GM11168 (cell line): Measurements from ENCODE around the gene MRPL50.

Experiments used
- in situ Hi-C: fragments of 300-500 bp; cut with MboI; formaldehyde crosslinking; loops from one replicate; pipeline ENCODE4 v1.12.0; 2022; ENCODE audit warnings: low sequenced_read_pairs; ENCODE audit not compliant: unreplicated experiment

MRPL50 gene

DNA sequence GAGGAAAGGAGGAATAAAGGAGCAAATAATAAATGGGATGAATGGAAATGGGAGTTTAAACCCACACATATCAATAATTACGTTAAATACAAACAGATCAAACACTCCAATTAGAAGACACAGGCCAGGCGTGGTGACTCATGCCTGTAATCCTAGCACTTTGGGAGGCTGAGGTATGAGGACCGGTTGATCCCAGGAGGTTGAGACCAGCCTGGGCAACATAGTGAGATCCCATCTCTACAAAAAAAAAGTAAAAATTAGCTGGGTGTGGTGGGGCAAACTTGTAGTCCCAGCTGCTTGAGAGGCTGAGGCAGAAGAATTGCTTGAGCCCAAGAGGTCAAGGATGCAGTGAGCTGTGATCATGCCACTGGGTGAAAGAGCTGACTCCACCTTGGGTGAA lies 17.3 kb downstream of the MRPL50 start:
- in situ Hi-C loops: no loop called here

DNA sequence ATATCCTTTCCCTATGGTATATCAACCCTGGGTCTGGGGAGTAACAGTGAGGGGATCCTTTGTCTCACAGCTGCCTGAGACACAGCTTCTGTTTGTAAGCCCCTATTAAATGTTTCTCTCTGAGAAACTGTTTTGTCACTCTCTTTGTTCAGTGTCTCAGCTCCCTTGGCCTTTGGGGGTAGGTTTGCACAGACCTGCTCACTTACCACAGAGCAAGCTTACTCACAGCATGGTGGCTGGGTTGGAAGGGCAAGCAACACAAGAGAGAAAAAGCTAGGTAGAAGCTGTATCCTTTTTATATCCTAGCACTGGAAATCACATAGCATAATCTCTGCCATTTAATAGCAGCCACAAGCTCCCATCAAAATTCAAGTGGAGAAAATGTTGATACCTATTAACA lies 18.1 kb downstream of the MRPL50 start:
- in situ Hi-C loops: no loop called here

DNA sequence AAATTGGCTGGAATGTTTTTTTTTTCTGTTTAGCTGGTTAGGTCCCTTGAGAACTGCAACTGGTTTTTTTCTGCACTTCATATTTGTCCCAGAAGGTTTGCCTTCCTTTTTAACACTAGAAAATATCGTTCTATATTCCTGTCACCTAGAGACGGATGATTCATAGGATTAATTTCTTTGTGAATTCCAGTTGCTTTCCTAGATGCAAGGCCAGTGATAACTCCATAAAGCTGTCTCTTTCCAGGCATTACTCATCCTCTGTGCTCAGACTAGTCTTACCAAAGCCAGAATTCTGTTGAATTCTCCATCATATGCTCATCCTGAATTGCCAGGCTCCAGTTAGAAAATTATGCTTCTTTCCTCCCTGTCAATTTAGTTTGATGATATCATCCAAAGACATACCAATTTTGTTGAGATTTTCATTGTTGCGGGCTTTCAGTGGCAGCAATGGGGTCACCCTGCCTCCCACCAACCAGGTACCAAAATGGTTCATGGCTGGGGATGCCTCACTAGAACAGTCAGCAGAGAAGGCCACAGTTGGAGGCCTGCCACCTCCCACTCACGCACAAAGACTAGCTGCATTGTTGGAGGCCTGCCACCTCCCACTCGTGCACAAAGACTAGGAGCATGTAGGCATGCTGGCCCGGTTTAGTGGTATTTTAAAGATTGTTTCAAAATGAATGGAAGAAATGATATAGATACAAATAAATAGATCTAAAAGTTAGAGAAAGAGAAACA lies 22.1 kb downstream of the MRPL50 start:
- in situ Hi-C loops: no loop called here

DNA sequence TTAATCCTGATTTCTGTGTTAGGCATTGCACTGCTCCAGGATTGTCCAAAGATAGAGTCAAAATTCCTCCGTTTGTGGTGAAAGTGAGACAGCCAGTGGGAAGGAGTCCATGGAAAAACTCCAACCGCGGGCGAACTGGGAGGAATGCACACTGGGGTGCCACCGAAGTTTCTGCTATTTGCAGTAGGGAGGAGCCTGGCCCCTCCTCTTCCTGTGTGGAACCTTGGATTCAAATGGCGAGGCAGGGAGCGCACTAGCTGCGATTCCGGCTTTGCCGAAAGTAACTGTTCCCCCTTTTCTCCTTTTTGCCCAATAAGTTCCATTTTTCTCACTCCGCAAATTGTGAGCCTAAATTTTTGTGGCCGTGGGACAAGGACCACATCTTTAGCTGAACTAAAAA lies 22.9 kb downstream of the MRPL50 start:
- in situ Hi-C loops: no loop called here

DNA sequence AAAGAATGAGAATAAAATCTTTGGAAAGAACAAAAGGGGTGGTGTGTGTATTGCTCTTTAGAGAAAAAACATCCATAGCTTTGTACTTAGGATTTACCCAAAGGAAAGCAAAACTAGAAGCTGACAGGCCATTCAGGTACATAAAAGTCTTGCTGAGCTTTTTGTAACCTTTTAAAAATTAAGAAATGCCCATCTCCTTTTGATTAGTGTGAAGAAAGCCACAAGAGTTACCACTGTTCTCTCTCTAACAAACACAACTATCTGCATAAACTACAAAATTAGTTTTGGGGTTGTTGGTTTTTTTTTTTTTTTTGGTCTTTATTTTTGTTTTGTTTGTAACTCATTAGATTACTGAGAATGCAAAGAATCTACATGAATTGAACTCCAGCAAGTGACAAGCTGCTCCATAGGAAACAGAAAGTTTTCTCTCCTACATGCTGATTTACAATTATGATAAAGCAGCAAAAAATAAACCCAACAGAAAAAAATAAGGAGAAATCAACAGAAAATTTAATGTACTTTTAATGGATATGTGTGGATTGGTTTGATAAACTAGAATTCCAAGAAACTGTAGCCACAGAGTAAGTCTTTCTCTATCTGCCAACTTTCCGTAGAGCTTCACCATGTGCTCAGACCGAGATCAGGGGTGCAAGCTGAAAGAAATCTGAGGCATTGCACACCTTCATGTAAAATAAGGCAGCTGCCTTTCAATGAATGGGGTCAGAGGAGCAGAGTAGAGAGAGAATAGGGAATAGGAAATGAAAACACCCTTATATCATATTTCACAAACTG lies 25.9 kb downstream of the MRPL50 start:
- in situ Hi-C loops: no loop called here

DNA sequence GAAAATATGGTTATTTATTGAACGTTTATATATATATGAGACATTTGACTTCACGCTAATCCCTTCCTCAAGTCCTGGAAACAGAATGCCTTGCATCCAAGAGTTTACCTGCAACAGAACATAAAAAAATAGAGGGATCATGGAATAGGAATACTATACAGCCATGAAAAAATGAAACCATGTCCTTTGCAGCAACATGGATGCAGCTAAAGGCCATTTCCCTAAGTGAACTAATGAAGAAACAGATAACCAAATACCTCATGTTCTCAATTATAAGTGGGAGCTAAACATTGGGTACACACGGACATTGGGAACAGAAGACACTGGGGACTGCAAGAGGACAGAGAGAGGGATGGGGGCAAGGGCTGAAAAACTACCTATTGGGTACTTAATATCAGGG lies 26.6 kb downstream of the MRPL50 start:
- in situ Hi-C loops: no loop called here

DNA sequence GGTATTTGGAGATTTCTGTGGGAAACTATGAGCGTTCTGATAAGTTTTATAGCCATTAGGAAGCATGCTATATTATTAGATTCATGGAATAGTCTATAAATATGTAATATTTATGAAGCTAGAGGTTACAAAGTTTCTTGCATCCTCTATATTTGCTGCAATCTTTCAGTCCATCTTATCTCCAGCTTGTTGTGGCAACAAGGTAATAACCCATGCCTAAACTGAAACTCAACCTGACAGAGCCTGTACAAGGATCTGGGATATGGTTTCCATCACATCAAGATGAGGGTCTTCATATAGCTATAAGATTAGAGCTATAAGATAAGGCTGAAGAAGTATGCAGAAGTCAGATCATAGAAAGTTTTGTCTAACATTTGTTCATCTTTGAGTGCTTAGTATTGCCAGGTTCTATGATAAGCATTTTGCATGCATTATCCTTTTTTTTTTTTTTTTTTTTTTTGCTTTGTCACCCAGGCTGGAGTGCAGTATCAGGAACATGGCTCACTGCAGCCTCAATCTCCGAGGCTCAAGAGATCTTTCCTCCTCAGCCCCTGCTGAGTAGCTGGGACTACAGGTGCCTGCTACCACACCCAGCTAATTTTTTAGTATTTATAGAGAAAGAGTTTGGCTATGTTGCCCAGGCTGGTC lies 28.4 kb downstream of the MRPL50 start:
- in situ Hi-C loops: no loop called here

DNA sequence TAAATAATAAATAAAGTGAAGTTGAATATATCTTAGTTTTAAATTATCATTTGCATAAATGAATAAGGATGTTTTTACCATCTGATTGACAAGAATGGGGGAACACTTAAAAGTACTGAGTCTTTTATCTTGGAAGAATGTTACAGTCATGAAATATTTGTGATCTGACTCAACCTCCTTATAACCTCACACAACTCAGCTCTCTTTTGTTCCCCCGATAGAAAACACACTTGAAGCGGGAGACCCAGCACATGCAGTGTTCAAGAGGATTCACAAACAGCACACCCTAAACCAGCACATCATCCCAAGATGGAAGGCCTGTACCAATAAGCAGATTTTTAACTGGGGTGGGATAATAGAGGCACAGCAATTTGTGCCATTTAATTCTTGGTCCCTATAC lies 29.1 kb downstream of the MRPL50 start:
- in situ Hi-C loops: no loop called here

DNA sequence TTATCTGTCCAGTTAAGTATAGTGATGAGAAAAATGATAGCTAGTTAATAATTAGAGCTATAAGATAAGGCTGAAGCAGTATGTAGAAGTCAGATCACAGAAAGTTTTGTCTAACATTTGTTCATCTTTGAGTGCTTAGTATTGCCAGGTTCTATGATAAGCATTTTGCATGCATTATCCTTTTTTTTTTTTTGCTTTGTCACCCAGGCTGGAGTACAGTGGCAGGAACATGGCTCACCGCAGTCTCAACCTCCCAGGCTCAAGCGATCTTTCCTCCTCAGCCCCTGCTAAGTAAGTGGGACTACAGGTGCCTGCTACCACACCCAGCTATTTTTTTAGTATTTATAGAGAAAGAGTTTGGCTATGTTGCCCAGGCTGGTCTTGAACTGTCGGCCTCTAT lies 31.1 kb downstream of the MRPL50 start:
- in situ Hi-C loops: no loop called here

DNA sequence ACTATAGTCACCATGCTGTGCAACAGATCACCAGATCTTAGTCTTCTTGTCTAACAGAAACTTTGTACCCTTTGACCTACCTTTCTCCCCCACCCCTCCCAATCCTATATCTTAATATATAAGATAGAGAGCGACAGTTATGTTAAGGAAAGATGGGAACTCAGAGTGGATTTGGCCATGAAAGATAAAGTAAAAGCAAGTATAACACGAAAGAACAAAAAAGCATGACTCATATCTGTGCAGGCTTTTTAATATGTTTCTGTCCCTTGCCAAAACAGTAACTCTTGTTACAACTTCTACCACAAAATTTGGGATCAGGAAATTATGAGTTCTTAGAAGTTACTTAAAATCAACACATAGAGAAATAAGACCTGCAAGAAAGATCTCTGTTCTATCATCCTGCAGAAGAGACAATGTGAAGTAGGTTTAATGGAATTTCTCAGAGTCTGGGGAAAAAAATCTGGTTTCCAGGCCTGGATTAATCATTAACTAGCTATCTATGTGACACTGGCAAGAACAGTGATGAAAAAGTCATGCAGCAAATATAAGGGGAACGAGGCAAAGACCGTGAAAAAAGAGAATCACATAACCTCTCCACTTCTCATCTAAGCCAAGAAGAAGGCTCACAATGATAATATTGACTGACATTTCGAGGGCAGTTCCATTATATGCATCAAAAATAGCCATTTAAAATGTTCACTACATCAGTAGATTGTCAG lies 32.2 kb downstream of the MRPL50 start:
- in situ Hi-C loops: no loop called here

DNA sequence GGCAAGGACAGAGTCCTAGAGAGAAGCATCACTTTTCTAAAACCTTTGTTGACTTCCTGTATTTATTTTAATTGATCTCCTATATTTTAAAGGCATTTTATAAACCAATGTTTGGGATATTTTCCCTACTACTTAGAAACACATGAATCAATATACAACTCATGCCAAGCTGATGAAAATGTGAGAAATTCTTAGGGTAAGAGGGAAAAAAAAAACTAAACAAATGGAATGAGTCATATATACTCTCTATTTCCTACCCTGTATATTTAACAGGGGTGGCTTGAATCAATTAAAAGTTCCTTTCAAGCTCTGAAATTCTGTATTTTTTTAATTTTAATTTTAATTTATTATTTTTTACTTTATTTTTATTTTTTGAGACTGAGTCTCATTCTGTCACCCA lies 33.2 kb downstream of the MRPL50 start:
- in situ Hi-C loops: no loop called here

DNA sequence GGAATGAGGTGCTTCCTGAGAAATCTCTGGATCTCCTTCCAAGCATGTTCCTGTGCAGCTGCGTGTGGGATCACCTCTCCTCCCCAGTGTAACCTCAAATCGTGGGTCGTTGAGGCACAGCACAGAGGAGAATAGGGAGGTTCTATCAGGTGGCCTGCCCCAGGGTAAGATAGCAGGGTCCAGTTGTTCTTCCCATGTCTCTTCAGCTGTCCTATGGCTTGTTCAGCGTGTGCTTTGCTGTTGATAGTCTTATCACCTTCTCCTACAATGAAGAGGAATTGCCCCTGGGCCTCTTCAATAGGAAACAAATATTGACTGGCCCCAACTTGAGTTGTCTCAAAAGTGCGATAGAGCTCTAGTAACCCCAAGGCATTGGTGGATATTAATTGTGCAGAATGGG lies 36.0 kb downstream of the MRPL50 start:
- in situ Hi-C loops: no loop called here

DNA sequence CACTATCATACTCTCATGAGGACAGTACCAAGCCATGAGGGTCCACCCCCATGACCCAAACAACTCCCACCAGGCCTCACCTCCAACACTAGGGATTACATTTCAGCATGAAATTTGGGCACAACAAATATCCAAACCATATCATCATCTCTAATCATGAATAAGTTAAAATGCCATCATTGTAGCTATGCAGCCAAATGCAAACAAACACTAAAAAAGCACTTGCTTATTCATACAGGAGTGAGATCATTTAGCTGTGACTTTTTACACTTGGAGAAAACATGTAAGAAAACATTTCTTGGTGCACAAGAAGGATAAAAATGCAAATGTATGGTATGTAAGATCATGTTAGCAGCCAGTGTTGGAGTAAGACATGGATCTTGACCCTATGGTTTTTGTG lies 37.8 kb downstream of the MRPL50 start:
- in situ Hi-C loops: no loop called here

DNA sequence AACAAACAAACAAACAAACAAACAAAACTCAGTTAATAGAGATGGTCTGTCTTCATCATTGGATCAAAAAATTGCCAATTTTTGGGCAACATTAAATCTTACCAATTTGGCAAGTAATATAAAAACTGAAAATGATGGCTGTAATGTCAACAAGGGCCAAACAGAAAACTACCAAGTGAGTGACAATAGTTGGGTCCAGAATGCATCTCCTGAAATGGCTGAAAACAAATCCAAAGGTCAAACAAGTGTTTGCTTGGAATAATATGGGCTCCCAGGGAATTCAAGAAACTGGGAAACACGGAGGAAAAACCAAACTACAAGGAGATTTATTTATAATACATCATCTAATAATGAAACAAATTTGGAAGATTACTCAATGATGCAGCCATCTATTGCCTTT lies 38.7 kb downstream of the MRPL50 start:
- in situ Hi-C loops: no loop called here

DNA sequence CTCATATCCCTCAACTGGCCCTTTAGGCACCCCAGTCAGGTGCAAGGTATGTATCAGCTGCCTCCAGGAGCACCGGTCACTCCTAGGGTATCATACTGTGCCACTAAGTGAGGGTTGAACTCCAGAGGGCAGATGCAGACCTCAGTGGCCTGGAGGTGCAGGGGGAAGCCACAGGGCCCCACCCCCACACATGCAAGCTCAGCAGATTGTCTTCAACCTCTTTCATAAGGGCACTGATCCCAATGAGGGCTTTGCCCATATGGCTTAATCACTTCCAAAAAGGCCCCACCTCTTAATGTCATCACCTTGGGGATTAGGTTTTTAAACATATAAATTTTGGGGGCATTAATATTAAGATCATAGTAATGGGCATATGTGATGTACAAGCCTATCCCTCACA lies 41.8 kb downstream of the MRPL50 start:
- in situ Hi-C loops: no loop called here

DNA sequence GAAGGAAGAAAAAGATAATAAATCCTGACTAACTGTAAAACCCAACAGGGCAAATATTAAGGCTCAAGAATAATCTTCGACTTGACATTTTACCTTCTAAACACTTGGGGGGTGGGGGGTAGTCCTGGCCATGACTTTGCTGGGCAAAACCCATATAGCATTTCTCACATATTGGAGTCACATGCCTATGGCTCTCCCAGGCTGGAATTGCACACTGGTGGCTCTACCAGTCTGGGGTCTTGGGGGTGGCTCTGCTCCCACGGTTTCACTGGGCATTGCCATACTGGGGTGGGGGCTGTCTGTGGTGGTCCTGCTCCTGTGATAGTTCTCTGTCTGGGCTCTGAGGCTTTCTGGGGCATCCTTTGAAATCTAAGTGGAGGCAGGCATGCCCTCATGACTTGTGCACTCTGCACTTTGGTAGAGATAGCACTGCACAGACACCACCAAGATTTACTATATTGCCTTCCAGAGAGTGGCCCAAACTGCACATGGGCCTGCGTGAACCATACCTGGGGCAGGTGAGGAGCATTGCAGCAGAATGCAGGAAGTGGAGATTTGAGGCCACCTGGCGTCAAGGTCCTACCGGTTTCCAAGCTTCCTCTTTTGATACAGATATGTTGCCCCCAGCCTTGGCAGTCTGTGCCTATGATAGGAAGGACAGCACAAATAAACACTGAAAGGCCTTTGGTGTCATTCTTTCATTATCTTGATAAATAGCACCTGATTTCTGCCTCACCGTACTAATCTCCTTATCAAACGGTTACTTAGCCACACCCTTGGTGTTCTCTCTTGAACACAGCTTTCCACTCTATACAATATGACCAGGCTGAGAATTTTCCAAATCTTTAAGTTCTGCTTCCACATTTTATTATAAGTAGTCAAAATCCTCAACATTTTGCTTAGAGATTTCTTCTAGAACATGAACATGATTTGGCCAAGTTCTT lies 43.4 kb downstream of the MRPL50 start:
- in situ Hi-C loops: no loop called here

DNA sequence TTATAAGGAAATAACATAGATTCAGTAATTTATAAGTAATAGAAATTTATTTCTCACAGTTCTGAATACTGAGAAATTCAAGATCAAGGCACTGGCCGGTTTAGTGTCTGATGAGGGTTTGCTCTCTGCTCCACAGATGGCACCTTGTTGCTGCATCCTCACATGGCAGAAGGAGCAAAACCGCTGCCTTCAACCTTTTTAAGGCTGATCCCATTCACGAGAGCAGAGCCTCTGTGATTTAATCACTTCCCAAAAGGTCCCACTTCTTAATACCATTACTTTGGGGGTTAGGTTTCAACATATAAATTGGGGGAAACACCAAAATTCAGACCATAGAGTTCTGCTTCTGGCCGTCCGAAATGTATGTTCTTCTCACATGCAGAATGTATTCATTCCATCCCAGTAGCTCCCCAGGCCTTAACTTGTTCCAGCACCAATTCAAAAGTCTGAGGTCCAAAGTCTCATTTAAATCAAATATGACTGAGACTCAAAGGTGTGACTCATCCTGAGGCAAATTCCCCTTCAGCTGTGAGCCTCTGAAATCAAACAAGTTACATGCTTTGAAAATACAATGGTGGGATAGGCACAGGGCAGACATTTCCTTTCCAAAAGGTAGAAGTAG lies 44.2 kb downstream of the MRPL50 start:
- in situ Hi-C loops: no loop called here

DNA sequence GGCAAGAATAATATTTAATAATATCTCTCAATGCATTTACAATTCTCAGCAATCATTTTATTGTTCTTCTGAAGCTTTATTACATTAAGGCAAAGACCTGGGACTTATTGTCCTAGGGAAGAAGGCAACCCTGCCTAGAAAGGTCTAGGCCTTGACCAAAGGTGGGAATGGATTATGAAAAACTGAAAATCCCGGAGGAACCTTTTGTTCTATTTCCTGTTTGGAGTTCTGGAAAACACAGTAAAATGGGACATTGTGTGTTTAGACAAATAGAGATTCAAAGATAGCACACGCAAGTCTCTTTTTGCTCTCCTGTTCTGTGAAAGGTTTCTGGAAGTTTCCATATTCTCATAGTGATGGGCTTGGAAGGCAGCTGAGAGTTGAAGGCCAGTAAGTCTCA lies 44.7 kb downstream of the MRPL50 start:
- in situ Hi-C loops: no loop called here

DNA sequence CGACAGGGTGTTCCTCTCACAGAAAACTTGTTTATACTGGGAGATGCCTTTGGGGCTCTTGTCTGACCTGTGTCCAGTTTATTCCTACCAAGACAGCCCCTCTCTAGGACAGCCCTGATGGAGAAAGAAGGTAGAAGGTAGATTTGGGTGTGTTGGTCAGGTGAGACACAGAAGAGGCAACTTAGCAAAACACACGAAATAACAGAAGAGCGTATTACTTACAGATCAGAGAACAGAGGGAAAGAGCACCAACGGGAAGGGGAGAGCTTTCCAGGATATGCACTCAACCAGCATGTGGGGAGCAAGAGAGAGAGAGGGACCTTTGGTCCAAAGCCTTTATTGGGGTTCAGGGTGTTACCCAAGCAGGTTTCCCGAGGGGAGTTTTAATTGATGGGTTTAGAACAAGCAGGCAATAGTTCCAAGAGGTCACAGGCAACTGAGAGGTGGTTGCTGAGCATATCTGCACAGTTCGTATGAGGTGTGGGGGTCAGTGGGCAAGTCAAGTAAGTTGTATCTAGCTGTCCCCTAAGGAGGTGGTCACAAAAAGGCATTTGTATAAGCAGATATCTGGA lies 45.4 kb downstream of the MRPL50 start:
- in situ Hi-C loops: no loop called here
